Stimulated activated naive CD4-positive, alpha-beta T cell treated with Interleukin-2 at 50 U/mL for 16 hours (primary cell): Measurements from ENCODE around the gene TKFC.

Experiments used
- DNase-seq: peaks from one replicate; lab custom pipeline; 2025; lab: John Stamatoyannopoulos, UW

Gene TKFC

DNA sequence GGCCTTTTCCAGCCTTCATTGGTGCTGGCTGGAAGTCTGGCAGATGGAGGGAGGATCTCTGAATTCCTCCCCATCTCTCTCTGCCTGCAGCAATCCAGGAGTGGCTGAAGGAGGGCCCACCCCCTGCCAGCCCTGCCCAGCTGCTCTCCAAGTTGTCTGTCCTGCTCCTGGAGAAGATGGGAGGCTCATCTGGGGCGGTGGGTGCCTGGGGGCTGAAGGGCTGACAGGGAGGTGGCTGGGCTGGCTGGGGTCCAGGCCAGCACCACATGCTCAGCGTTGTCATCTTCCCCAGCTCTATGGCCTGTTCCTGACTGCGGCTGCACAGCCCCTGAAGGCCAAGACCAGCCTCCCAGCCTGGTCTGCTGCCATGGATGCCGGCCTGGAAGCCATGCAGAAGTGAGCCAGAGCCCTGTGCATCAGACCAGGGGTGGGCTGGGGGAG is 12.2 kb downstream of the TKFC start:
- no peak for DNase-seq

DNA sequence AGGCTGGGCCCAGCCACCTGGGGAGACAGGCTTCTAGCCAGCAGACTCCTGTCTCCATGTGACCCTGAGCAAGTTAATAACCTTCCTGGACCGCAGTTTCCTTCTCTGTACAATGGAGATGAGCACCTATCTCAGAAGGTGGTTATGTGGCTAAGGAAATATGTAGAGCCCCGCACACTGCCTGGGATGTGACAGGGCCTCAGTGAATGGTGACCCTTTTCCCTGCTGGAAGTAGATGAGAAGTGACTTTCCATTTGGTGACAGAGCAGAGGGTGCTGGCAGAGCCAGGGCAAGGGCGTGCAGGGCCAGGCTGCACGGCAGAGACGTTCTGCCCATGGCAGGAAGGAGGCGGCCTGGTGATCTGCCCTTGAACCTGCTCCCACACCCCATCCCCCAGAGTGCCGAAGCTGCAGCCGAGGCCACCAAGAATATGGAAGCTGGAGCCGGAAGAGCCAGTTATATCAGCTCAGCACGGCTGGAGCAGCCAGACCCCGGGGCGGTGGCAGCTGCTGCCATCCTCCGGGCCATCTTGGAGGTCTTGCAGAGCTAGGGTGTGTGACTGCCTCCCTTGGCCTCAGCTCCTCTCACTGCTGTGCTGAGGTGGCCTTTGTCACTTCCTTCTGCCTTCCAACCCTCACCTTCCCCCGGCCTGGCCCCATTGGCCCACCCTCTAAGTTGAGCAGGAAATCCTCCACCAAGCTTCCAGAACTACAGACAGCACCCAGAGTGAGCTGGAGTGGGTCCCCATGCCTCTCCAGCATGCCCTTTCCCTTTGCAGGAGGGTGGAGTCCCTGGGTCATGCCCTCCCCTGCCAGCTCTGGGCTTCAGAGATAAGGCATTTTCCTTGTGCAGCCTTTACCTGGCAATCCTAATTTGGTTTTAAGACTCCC is 13.2 kb downstream of the TKFC start:
- no peak for DNase-seq

DNA sequence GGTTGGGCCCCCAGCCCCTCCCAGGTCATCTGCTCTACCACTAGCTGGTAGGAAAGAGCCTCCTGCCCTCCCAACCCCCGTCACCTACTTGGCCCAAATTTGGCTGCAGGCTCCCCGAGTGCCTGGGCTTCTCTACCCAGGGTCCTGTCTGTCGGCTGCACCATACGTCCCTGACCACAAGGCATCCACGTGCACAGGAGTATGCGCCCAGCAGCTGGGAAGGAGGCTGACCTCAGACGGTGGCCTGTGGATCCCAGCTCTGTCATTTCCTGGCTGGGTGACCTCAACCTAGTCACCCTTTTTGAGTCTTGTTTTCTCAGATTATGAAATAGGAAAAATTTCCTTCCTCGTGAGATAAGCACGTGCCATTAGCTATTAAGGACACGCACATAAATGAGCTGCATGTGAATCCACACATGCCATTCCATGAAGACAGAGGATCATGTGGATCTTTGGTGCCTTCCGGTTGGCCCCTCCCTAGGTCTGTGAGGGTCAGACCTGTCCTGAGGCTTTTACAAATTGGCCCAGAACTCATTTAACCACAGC is 15.0 kb downstream of the TKFC start:
- no peak for DNase-seq

DNA sequence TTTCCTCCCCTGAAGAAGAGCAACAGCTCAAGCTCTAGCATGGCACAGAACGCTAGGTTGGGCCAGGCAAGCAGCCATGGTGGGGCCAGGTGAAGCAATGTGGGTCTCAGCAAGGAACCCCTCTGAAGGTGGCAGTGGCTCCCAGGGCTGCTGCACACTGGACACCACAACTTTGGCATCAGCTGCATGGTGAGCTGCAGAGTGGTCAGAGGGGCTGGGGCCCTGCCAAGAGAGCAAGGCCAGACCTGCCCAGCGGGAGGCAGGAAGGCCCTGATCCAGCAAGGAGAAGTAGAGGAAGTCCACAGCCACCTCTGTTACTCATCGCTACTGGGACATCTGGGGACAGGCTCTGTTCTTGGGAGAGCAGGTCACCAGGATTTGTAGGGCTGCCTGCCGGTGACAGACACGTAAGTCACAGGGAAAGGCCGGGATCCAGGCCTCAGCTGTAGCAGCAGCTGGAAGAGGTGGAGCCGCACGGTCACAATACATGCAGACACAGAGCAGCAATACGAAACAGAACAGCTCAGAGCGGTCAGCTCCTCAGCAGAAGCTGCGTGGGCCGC is 16.2 kb downstream of the TKFC start:
- DNase-seq = no peak

DNA sequence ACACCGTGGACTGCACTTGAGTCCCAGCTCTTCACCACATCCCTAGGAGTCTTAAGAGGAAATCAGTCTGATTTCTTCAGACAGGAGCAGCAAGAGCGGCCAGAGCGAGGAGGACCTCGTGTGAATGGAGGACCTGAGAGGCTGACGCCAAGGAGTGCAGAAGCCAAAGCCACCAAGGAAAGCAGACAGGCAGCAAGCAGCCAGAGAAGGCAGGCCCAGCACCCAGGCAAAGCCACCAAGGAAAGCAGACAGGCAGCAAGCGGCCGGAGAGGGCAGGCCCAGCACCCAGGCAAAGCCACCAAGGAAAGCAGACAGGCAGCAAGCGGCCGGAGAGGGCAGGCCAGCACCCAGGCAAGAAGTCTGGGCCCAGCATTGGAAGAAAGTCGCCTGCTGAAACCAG is 16.9 kb downstream of the TKFC start:
- DNase-seq = no peak

DNA sequence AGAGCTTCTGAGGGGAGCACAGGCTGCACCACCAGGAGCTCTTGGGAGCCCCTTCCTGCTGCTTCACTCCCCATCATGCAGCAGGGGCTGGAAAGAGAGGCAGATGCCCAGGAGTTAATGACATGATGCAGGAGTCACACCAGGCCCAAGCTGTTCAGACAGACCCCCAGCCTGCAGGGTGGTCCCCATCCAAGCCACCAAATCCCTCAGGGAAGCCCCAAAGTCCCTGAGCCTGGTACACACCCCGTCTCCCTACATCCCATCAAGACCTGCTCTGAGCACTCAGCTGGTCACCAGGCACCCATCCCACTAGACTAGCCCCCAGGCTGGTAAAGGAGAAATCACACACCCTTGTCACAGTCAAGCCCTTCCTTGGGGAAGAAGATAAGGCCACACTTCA is 17.3 kb downstream of the TKFC start:
- DNase-seq = no peak

DNA sequence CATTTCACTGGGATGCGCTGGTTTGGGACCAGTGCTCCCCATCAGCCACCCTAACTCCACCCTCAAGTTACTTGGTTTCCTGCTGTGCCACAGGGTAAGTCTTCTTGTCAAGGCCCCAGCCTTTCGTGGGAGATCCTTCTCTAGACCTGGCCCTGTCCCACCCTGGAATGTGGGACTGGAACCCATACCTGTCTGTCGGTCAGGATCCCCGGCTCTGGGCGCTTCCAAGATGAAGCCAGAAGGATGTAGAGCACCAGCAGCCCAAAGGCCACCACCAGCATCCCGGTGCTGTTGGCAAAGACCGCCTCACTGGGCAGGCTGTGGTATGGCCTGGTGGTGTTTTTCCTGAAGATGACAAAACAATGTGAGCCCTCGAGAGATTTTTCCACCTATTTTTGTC is 17.8 kb downstream of the TKFC start:
- no peak for DNase-seq

DNA sequence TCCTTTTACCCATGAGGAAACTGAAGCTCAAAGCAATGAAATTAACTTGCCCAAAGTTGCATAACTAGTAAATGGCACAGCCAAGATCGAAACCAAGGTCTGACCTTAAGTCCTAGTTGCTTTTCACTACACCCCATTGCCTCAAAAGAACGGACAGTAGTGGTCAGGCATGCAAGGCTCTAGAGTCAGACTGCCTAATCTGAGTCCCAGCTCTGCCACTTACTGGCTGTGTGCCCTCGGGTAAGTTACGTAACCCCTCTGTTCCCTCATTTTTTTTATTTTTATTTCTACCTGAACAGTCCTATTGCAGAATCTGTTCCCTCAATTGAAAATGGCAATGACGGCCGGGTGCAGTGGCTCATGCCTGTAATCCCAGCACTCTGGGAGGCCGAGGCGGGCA is 19.0 kb downstream of the TKFC start:
- DNase-seq = no peak

DNA sequence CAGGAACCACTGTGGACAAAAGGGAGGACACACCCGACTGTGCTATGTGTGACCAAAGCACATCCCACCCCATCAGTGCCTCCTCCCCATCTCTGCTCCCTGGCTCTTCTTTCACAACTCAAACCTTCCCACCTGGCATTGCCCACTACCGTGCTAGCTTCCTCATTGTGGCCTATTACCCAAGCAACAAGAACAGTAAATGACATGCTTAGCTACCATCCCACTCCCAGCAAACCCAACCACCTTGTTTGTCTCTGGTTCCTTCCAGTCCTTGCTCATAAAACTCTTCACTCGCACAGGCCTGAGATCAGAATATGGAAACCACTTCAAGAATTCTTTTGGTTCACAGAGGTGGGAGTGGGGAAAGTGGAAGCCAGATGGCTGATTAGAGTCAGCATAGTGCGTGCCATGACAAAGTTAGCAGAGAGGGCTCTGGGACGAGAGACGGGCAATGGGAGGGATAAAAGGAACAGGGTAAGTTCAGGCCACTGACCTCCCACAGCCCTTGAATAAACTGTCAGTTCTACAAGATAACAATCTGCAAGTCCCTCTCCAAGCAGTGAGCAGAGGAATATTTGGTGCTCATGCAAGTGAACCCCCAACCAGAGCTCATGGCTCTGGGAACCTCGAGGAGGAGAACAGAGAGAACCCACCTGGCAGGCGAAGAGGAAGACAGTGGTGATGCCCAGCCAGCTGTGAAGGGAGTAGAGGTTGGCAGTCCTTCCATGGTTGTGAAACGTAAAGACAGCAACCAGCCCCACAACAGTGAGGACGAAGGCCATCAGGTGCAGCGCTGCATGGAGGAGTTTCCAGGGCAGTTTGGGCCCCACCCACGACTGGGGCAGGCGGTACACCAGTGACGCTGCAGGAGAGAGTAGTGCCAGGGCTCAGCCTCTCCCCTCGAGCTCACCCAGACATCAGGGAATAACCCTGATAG is 20.4 kb downstream of the TKFC start:
- no peak for DNase-seq

DNA sequence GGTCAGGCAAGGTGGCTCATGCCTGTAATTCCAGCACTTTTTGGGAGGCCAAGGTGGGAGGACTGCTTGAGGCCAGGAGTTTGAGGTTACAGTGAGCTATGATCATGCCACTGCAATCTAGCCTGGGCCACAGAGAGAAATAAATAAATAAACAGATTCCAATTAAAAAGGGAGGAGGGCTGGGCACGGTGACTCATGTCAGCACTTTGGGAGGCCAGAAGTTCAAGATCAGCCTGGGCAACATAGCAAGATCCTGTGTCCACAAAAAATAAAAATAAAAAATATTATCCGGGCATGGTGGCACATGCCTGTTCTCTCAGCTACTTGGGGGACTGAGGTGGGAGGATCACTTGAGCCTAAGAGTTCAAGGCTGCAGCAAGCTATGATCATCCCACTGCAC is 21.2 kb downstream of the TKFC start:
- no peak for DNase-seq

DNA sequence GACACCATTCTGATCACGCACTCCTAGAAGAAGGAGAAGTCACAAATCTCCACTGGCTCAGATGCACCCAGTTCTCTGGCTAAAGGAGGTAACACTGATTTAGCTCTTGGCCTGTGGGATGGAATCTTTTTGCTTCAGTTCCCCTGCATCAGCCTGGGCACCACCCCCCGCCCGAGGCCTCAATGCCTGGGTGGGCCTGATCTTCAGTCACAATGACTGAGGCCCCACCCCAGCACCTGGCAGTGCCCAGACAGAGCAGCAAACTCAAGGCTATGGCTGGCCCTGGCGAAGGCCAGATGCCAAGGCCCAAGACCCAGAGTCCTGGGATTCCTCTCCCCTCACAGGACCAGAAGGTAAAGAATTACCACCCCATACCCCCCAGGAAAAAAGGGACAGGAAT is 23.7 kb downstream of the TKFC start:
- no peak for DNase-seq

DNA sequence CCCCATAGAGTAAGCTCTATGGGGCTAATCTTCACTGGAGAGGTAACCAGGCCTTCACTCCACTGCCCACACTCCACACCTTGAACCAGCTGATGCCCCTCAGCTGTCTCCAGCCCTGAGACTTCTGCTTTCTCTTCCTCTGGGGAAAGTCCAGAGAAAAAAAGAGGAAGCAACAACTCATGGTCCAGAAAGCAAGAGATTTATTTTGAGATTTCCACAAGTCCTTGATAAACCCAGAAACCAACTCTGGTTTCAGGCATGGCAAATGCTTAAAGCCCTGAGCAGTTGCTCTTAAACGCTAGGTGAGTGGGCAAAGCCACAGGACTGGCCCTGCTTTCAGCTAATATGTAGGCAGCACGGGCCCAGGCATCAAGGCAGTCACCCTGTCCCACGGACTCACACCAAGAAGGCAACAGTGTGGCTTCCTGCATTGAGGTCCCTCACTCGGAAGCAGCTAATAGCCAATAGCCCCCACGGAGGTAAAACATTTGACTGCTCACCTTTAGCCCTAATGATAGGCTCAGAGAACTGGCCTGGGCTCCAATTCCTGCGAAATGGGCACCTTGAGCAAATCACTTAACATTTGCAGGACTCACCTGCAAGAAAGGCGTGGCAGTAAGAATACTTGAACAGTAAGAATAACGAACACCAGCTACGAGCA is 24.3 kb downstream of the TKFC start:
- DNase-seq = no peak

DNA sequence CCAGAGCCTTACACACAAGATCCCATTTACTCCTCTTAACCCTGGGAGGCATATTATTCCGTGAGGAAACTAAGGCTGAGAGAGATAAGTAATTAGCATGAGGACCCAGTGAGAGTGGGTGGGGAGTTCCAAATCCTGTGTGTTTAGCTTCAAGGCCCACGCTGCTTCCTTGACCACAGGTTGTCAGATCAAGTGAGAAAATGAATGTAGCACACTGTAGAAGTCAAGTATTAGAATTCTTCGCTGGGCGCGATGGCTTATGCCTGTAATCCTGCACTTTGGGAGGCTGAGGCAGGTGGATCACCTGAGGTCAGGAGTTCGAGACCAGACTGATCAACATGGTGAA is 24.8 kb downstream of the TKFC start:
- DNase-seq = no peak

DNA sequence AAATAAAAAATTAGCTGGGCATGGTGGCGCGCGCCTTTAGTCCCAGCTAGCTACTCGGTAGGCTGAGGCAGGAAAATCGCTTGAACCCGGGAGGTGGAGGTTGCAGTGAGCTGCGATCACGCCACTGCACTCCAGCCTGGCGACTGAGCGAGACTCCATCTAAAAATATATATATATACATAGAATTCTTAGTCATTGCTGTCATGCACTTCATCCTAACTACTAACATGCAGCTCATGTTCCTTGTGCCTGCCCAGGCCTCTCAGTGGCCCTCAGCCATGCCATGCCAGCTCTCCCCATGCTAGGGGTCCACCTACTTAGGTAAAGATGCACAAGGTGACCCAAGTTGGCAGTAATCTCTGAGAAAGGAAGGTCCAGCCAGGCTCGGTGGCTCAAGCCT is 25.5 kb downstream of the TKFC start:
- DNase-seq = no peak

DNA sequence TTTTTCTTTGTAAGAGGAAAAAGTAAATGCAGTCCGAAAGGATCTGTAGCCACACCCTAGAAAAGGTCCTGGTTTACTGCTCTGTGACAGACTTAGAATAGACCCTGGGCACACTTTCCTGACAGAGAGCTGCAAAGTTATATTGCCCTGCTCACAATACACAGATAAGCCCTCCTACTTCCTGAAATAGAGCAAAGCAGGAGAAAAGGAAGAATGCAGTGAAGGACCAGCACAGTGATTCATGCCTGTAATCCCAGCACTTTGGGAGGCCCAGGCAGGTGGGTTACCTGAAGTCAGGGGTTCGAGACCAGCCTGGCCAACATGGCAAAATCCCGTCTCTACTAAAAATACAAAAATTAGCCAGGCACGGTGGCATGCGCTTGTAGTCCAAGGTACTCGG is 26.5 kb downstream of the TKFC start:
- no peak for DNase-seq

DNA sequence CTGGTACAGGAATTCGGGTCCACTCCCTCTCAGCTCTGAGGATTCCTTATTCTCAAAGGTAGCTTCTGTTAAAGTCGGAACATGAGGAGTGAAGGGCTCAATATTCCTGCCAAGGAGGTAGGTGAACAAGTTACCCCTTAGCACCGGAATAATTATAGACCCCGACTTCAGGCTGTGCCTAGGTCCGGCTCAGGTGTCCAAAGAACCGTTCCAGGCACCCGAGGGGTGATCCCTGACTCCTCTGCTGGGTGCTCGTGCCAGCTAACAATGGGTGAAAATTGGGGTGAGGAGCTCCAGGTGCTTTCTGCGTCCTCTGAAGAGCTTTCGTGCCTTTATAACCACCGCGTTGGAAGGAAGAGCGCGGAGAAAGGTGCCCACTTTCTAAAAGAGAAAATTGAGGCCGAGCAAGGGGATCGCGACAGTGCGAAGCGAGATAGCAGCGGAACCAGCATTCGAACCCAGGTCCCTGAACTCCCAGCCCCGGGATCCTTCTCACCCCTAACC is 28.3 kb downstream of the TKFC start:
- DNase-seq = no peak

DNA sequence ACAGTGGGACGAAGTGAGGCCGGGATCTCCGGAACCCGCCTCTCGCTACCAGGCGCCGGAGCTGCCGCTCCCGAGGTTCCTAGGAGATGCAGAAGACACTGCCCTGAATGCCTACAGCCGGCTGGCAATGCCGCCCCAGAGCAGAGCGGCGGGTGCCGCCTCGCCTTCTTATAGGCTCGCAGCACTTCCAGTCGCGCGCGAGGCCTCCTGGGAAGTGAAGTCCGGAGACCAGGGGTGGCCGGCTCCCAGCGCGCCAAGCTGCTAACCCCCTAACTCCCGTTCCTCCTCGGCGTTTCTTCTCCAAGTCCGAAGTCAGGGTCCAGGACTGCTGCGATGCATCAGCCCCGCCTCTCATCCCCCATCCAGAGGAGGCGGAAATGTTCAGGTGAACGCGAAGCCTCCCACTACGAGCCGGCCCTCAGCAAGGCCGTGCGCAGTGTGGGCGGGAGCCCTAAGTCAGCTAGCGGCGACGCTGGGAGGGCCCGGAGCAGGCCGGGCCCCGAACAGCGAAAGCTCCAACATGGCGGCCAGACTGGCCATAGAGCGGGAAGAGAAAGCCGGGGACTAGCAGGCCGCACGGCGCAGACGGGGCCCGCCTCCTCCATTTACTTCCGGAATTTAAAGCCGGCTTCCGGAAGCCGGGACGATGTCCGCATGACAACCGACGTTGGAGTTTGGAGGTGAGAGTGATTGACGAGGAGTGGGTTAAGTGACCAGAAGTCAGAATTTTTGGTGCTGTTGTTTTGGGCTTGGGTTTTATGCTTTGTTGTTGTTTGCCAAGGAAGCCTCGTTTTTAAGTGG is 28.9 kb downstream of the TKFC start, which contains the start of the genes CYB561A3 and TMEM138:
TSS of gene CYB561A3 (minus strand) at position 142 of the 801 bp plus-strand sequence. CDS start 5,169 bp downstream, outside the sequence.
TSS of gene TMEM138 (plus strand) at position 634 of the 801 bp plus-strand sequence. CDS start 2,017 bp downstream, outside the sequence.
- peak; percentile 88 for DNase-seq

DNA sequence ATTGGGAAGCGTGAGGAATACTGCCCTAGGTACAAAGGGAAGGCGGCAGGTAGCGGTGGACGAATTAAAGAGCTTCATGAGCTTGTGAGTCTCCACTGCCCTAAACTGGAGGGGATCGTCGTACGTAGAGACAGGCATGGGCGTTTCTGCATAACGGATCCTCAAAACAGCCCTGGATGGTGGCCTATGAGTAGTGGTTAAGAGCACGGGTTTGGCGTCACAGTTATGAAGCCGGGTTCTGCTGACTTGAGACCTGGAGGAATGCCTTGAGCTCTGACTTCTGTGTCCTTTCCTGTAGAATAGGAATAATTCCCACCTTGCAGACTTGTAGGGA is 29.5 kb downstream of the TKFC start:
- peak; percentile 33 for DNase-seq

DNA sequence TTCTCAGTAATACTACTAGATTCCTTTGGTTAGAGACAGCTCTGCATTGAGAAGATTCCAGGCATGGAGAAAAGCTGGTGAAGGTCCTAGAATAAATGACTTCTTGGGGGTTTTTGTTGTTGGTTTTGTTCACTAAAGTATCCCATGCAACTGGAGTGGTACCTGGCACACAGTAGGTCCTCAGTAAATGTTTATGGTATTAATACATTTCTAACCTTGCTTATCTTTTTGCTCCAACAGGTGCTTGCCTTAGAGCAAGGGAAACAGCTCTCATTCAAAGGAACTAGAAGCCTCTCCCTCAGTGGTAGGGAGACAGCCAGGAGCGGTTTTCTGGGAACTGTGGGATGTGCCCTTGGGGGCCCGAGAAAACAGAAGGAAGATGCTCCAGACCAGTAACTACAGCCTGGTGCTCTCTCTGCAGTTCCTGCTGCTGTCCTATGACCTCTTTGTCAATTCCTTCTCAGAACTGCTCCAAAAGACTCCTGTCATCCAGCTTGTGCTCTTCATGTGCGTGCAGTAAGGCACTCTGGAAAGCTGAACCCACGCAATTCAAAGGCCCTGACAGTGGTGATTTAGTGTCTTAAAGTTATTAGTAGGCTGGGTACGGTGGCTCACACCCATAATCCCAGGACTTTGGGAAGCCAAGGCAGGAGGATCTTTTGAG is 31.1 kb downstream of the TKFC start:
- DNase-seq = no peak

DNA sequence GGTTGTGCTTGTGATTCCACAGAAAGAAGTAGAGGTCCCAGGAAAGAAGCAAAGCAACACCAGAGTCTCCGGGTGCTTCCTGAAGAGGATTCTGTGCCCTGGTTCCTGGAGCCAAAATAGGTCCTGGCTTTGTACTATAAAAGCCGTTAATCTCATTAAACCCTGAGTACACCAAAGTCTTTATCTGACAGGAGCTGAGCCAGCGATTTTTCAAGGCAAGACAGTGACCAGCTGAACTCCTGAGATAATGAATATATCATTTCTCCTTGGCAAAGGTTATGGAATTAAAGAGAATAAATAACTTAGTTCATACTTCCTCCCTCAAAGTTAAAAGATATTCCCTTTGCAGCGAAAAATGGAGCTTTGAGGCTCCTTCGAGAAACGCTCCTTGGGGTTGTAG is 34.4 kb downstream of the TKFC start:
- DNase-seq = no peak
